ENCODE results near the gene RAB44.
A peak's percentile ranks its signal among the peaks of the same experiment; 100 is the strongest.

The RAB44 gene

GRCh38 chr6:36685166-36685924 lies 12.3 kb upstream of the RAB44 start:
- peak in 1 of 10 donors; percentile 65 for DNase-seq

GRCh38 chr6:36685926-36686667 lies 11.5 kb upstream of the RAB44 start:
- DNase-seq: peak in 1 of 10 donors; percentile 57

More at GRCh38 chr6:36685166-36685924, 12.3 kb upstream of the RAB44 start:
- intact Hi-C loops (cut with DNase I): loop anchor here (5.0 to 10.0 kb wide), 2 partner anchors 72 to 261 kb away; no protein-coding TSS in a partner anchor

GRCh38 chr6:36686668-36687513 lies 10.7 kb upstream of the RAB44 start:
- intact Hi-C loops (cut with DNase I): loop anchor here (5.0 to 10.0 kb wide), 2 partner anchors 70 to 262 kb away; no protein-coding TSS in a partner anchor
- no peak for DNase-seq

More at GRCh38 chr6:36685926-36686667, 11.5 kb upstream of the RAB44 start:
- intact Hi-C loops (cut with DNase I): loop anchor here (5.0 to 10.0 kb wide), 2 partner anchors 71 to 261 kb away; no protein-coding TSS in a partner anchor

GRCh38 chr6:36688063-36688738 lies 9.4 kb upstream of the RAB44 start:
- intact Hi-C loops (cut with DNase I): loop anchor here (5.0 to 10.0 kb wide), 2 partner anchors 69 to 263 kb away; no protein-coding TSS in a partner anchor
- no peak for DNase-seq

GRCh38 chr6:36688739-36689075 lies 8.9 kb upstream of the RAB44 start:
- DNase-seq: no peak
- intact Hi-C loops (cut with DNase I): loop anchor here (5.0 to 10.0 kb wide), 2 partner anchors 69 to 264 kb away; no protein-coding TSS in a partner anchor

GRCh38 chr6:36691011-36691410 lies 6.6 kb upstream of the RAB44 start:
- no peak for DNase-seq
- intact Hi-C loops (cut with DNase I): no loop called here

GRCh38 chr6:36691612-36692011 lies 6.0 kb upstream of the RAB44 start:
- no peak for DNase-seq
- intact Hi-C loops (cut with DNase I): no loop called here

GRCh38 chr6:36692220-36692619 lies 5.4 kb upstream of the RAB44 start:
- DNase-seq: no peak
- intact Hi-C loops (cut with DNase I): no loop called here

GRCh38 chr6:36692861-36693702 lies 4.5 kb upstream of the RAB44 start:
- intact Hi-C loops (cut with DNase I): no loop called here
- DNase-seq: peak in 1 of 10 donors; percentile 65

- DNase-seq: no peak
- intact Hi-C loops (cut with DNase I): no loop called here
Observed at GRCh38 chr6:36694616-36695015, 3.0 kb upstream of the RAB44 start.

GRCh38 chr6:36695414-36695813 lies 2.2 kb upstream of the RAB44 start:
- intact Hi-C loops (cut with DNase I): no loop called here
- no peak for DNase-seq

- DNase-seq: no peak
- intact Hi-C loops (cut with DNase I): no loop called here
Observed at GRCh38 chr6:36698196-36698595, 570 bp downstream of the RAB44 start.

- intact Hi-C loops (cut with DNase I): no loop called here
- no peak for DNase-seq
Observed at GRCh38 chr6:36698871-36699271, 1.2 kb downstream of the RAB44 start.

GRCh38 chr6:36699348-36699747 lies 1.7 kb downstream of the RAB44 start:
- no peak for DNase-seq
- intact Hi-C loops (cut with DNase I): no loop called here

GRCh38 chr6:36700071-36700812 lies 2.6 kb downstream of the RAB44 start:
- intact Hi-C loops (cut with DNase I): no loop called here
- no peak for DNase-seq

GRCh38 chr6:36700831-36701230 lies 3.2 kb downstream of the RAB44 start:
- intact Hi-C loops (cut with DNase I): no loop called here

GRCh38 chr6:36701401-36701991 lies 3.9 kb downstream of the RAB44 start:
- peak in 1 of 10 donors; percentile 53 for DNase-seq

More at GRCh38 chr6:36700831-36701230, 3.2 kb downstream of the RAB44 start:
- no peak for DNase-seq

GRCh38 chr6:36702656-36703055 lies 5.0 kb downstream of the RAB44 start:
- intact Hi-C loops (cut with DNase I): no loop called here
- peak in 1 of 10 donors; percentile 41 for DNase-seq

More at GRCh38 chr6:36701401-36701991, 3.9 kb downstream of the RAB44 start:
- intact Hi-C loops (cut with DNase I): no loop called here
